GM19397 (cell line): ENCODE data around the gene TMEM63C.

Source experiments
- ATAC-seq: cut with Tn5 transposase; IDR thresholded peaks from one replicate; pipeline ENCODE4 v1.9.1; 2021; ENCODE audit warnings: mild to moderate bottlenecking, moderate library complexity; ENCODE audit not compliant: unreplicated experiment

Gene TMEM63C

GRCh38 chr14:77306851-77307496 lies 125.4 kb downstream of the TMEM63C start:
- no peak for ATAC-seq
